K562 (cell line): ENCODE results near the gene AQP2. TPM values are rescaled to one million over a fixed set of nuclear protein-coding genes. Genes with fewer than 3 reads are reported as not detected.

ENCODE experiments used
- CBX3 ChIP-seq, 2 experiments: IDR thresholded peaks; 1 replicate in 1 of 2; 2 replicates in 1 of 2; pipeline ENCODE4 v1.6.1; 2012; ENCODE audit warnings: inconsistent platforms in 2 of 2, low read length in 2 of 2, borderline replicate concordance in 1 of 2, control low read depth in 1 of 2
- COPS2 ChIP-seq: fragments of 450-650 bp; conservative IDR thresholded peaks from 2 replicates; pipeline ENCODE4 v1.6.1; 2016; ENCODE audit warnings: mild to moderate bottlenecking, moderate library complexity
- E4F1 ChIP-seq: fragments of 250-450 bp; sonication (Bioruptor Pico); IDR thresholded peaks from 2 replicates; pipeline ENCODE4 v1.5.0; 2021; ENCODE audit warnings: mild to moderate bottlenecking, borderline replicate concordance
- ELK1 ChIP-seq: sonication (generic); formaldehyde crosslinking; IDR thresholded peaks from 2 replicates; pipeline ENCODE4 v1.8.1; 2022; ENCODE audit warnings: missing genetic modification reagents
- ETV6 ChIP-seq, 3 experiments: fragments of 150-350 bp in 1 of 3; sonication (generic) in 1 of 3; formaldehyde crosslinking in 1 of 3; IDR thresholded peaks; 2 replicates each; pipeline versions ENCODE4 v1.6.1 to v1.8.0; 2014 to 2022; ENCODE audit warnings: borderline replicate concordance in 2 of 3, low read depth in 2 of 3, antibody characterized with exemption in 1 of 3, low read length in 1 of 3, mild to moderate bottlenecking in 1 of 3, missing genetic modification reagents in 1 of 3
- FOSL1 ChIP-seq: fragments of 200-800 bp; sonication (Bioruptor generic); conservative IDR thresholded peaks from 2 replicates; pipeline ENCODE4 v1.6.1; 2016; ENCODE audit warnings: missing genetic modification characterization, missing compliant biosample characterization
- FUS ChIP-seq: fragments of 200-400 bp; formaldehyde crosslinking; optimal IDR thresholded peaks from 2 replicates; pipeline ENCODE3; 2017; ENCODE audit warnings: low read depth, low read length
- GABPB1 ChIP-seq: sonication (generic); formaldehyde crosslinking; IDR thresholded peaks from 2 replicates; pipeline ENCODE4 v1.8.0; 2022; ENCODE audit warnings: mild to moderate bottlenecking, missing genetic modification reagents
- HNRNPK ChIP-seq: fragments of 200-400 bp; formaldehyde crosslinking; IDR thresholded peaks from one replicate; pipeline ENCODE4 v1.6.1; 2018; ENCODE audit warnings: mild to moderate bottlenecking, low read depth, low read length; ENCODE audit not compliant: poor library complexity, severe bottlenecking
- HNRNPL ChIP-seq: fragments of 200-400 bp; formaldehyde crosslinking; IDR thresholded peaks from 2 replicates; pipeline ENCODE4 v1.6.1; 2017; ENCODE audit warnings: low read depth, mild to moderate bottlenecking, low read length
- HNRNPUL1 ChIP-seq: fragments of 200-400 bp; formaldehyde crosslinking; IDR thresholded peaks from 2 replicates; pipeline ENCODE4 v1.6.1; 2017; ENCODE audit warnings: low read length
- KLF1 ChIP-seq: fragments of 450-650 bp; IDR thresholded peaks from 2 replicates; pipeline ENCODE4 v1.6.1; 2016; ENCODE audit warnings: missing genetic modification characterization, missing compliant biosample characterization
- MAFF ChIP-seq: IDR thresholded peaks from 2 replicates; pipeline ENCODE4 v1.6.1; 2012; ENCODE audit warnings: low read length, improper control_type of control experiment
- NEUROD1 ChIP-seq: fragments of 150-350 bp; IDR thresholded peaks from 2 replicates; pipeline ENCODE4 v1.6.1; 2014; ENCODE audit warnings: borderline replicate concordance, low read length, low read depth; ENCODE audit not compliant: partially characterized antibody
- PRPF4 ChIP-seq: fragments of 200-400 bp; formaldehyde crosslinking; IDR thresholded peaks from one replicate; pipeline ENCODE4 v1.6.1; 2017; ENCODE audit warnings: low read length, low read depth, mild to moderate bottlenecking; ENCODE audit not compliant: insufficient read depth, poor library complexity, severe bottlenecking
- RAD51 ChIP-seq: fragments of 450-650 bp; IDR thresholded peaks from 2 replicates; pipeline ENCODE4 v1.7.1; 2016; ENCODE audit warnings: low read depth, mild to moderate bottlenecking, borderline replicate concordance
- RBM15 ChIP-seq: fragments of 200-400 bp; formaldehyde crosslinking; IDR thresholded peaks from 2 replicates; pipeline ENCODE4 v1.6.1; 2018; ENCODE audit warnings: mild to moderate bottlenecking, low read length, moderate library complexity; ENCODE audit not compliant: insufficient read depth
- TEAD2 ChIP-seq: fragments of 450-650 bp; IDR thresholded peaks from 2 replicates; pipeline ENCODE4 v1.6.1; 2016; ENCODE audit warnings: missing genetic modification characterization, control low read depth, missing compliant biosample characterization
- YBX1 ChIP-seq: fragments of 450-650 bp; IDR thresholded peaks from 2 replicates; pipeline ENCODE4 v1.7.1; 2016; ENCODE audit warnings: mild to moderate bottlenecking
- ZBTB5 ChIP-seq: fragments of 450-650 bp; IDR thresholded peaks from 2 replicates; pipeline ENCODE4 v1.6.1; 2017; ENCODE audit warnings: antibody characterized with exemption
- ZKSCAN8 ChIP-seq: fragments of 200-800 bp; sonication (Bioruptor generic); IDR thresholded peaks from 2 replicates; pipeline ENCODE4 v1.6.1; 2016; ENCODE audit warnings: missing genetic modification characterization, missing compliant biosample characterization
- ZNF134 ChIP-seq: fragments of 250-450 bp; sonication (Bioruptor Pico); conservative IDR thresholded peaks from 2 replicates; pipeline ENCODE4 v1.4.0; 2020
- polyA plus RNA-seq, 8 experiments: library from polyadenylated mRNA; depleted of rRNA in 4 of 8; stranded (reverse) in 5 of 8; unstranded in 3 of 8; fragments of >200 nt; fragmentation: Nextera tagmentation in 2 of 8; fragmentation: Illumina TruSeq in 1 of 8; extraction: Ambion mirVana in 2 of 8; extraction: Trizol in 1 of 8; gene quantifications; 2 replicates each; pipeline versions ENCODE4 v1.2.1 to v1.2.3, GENCODE V29; 2011 to 2014; ENCODE audit warnings: inconsistent platforms in 1 of 8, missing spikeins in 1 of 8
- total RNA-seq, 7 experiments: library from RNA; depleted of rRNA in 6 of 7; stranded (reverse); fragments of >200 nt in 6 of 7; fragmentation: Illumina TruSeq in 2 of 7; extraction: Trizol in 2 of 7; gene quantifications; 2 replicates each; pipeline versions ENCODE4 v1.2.1 to v1.2.3, GENCODE V29; 2011 to 2021; ENCODE audit warnings: low replicate concordance in 1 of 7

AQP2 gene
- total and polyA plus RNA-seq, 9 of the 15 experiments (the other 6 are each of a cell fraction or from before 2014, with no cell fraction given), result not detected

GRCh38 chr12:49945394-49946080 lies 5.0 kb upstream of the AQP2 start (continued):
- TF ChIP-seq HNRNPUL1 (no peak), ZNF134 (CRISPR knock-in tag) (no peak), KLF1 (no peak), E4F1 (CRISPR knock-in tag) (no peak), TEAD2 (tag) (no peak), YBX1 (no peak), HNRNPK (no peak), CBX3 (IDR thresholded peaks at IDR 0.05; ENCODE audit: borderline replicate concordance in 1 of 2, low read length in 2 of 2) (peak in 1 of 2 experiments; percentile 85; a peak in 1 of 3 replicates), ZBTB5 (no peak), ETV6 (IDR thresholded peaks at IDR 0.05; ENCODE audit: borderline replicate concordance in 1 of 2, low read depth in 2 of 2, low read length in 1 of 2) (no peak), ETV6 (CRISPR knock-in tag; IDR thresholded peaks at IDR 0.05; ENCODE audit: borderline replicate concordance) (no peak), NEUROD1 (peak; percentile 18), MAFF (no peak), RAD51 (no peak), COPS2 (no peak), RBM15 (no peak), FUS (no peak), PRPF4 (no peak), FOSL1 (peak; percentile 78), HNRNPL (no peak), ZKSCAN8 (CRISPR knock-in tag) (no peak), ELK1 (CRISPR knock-in tag) (no peak), GABPB1 (CRISPR knock-in tag) (peak; percentile 65)
